IMR-90 (cell line): ENCODE results near the gene EFEMP1. TPM values are rescaled to one million over a fixed set of nuclear protein-coding genes. Genes with fewer than 3 reads are reported as not detected.

Experiments
- ATAC-seq: fragments of 200-7000 bp; cut with Tn5 transposase; 2 replicates; pipeline ENCODE4 v1.9.1; 2020; ENCODE audit warnings: low read depth, mild to moderate bottlenecking, moderate library complexity
- BruUV-seq: library from RNA; stranded (reverse); fragments of 400-500 nt; replicated peaks from 2 replicates; lab custom pipeline; 2021; lab: Mats Ljungman, UMichigan
- CTCF ChIA-PET: fragments of 300-600 bp; formaldehyde crosslinking; extraction: SDS; loops from one replicate; lab custom pipeline; 2021; ENCODE audit warnings: antibody characterized with exemption; lab: Yijun Ruan, JAX
- POLR2A ChIA-PET: fragments of 300-600 bp; sonication (Branson Sonifier 250); formaldehyde crosslinking; loops from one replicate; lab custom pipeline; 2022; ENCODE audit warnings: antibody characterized with exemption; ENCODE audit not compliant: unreplicated experiment; lab: Charles Lee
- DNase-seq: peaks from one replicate; pipeline ENCODE4 v3.0.0; 2013
- H2AFZ ChIP-seq: replicated peaks from 2 replicates; pipeline ENCODE3; 2013; ENCODE audit warnings: low read length, mild to moderate bottlenecking; ENCODE audit not compliant: poor library complexity
- H2AK5ac ChIP-seq: 2 replicates; pipeline ENCODE4 v1.6.1; 2013; ENCODE audit warnings: low read depth, low read length, inconsistent platforms
- H2AK9ac ChIP-seq: replicated peaks from 2 replicates; pipeline ENCODE3; 2013; ENCODE audit warnings: mild to moderate bottlenecking, low read depth, low read length, moderate library complexity; ENCODE audit not compliant: poor library complexity
- H2BK120ac ChIP-seq: 2 replicates; pipeline ENCODE4 v1.6.1; 2013; ENCODE audit warnings: low read depth, low read length, inconsistent platforms
- H2BK15ac ChIP-seq: 3 replicates; pipeline ENCODE4 v1.6.1; 2013; ENCODE audit warnings: low read depth, low read length, inconsistent platforms
- H2BK20ac ChIP-seq: 2 replicates; pipeline ENCODE4 v1.6.1; 2013; ENCODE audit warnings: low read depth, mild to moderate bottlenecking, inconsistent platforms, low read length, moderate library complexity
- H2BK5ac ChIP-seq: 2 replicates; pipeline ENCODE4 v1.6.1; 2013; ENCODE audit warnings: mild to moderate bottlenecking, low read depth, low read length, inconsistent platforms; ENCODE audit not compliant: poor library complexity, severe bottlenecking
- H3K14ac ChIP-seq: replicated peaks from 2 replicates; pipeline ENCODE4 v1.6.1; 2013; ENCODE audit warnings: low read depth, low read length, inconsistent platforms
- H3K18ac ChIP-seq: 2 replicates; pipeline ENCODE4 v1.6.1; 2013; ENCODE audit warnings: low read depth, low read length, control low read depth
- H3K23ac ChIP-seq: 2 replicates; pipeline ENCODE4 v1.6.1; 2013; ENCODE audit warnings: low read depth, low read length, inconsistent platforms
- H3K27ac ChIP-seq: 2 replicates; pipeline ENCODE4 v1.5.1; 2013; ENCODE audit warnings: mild to moderate bottlenecking, control low read depth, low read length; ENCODE audit not compliant: insufficient read depth
- H3K27me3 ChIP-seq: 2 replicates; pipeline ENCODE4 v1.6.1; 2013; ENCODE audit warnings: low read length; ENCODE audit not compliant: control insufficient read depth, insufficient read depth
- H3K36me3 ChIP-seq: 2 replicates; pipeline ENCODE4 v1.6.1; 2013; ENCODE audit warnings: low read length, mixed read lengths; ENCODE audit not compliant: control insufficient read depth, insufficient read depth
- H3K4ac ChIP-seq: 2 replicates; pipeline ENCODE4 v1.6.1; 2013; ENCODE audit warnings: low read depth, low read length, inconsistent platforms
- H3K4me1 ChIP-seq: 2 replicates; pipeline ENCODE4 v1.6.1; 2013; ENCODE audit warnings: low read length, mixed read lengths; ENCODE audit not compliant: control insufficient read depth, insufficient read depth
- H3K4me2 ChIP-seq: 2 replicates; pipeline ENCODE4 v1.6.1; 2013; ENCODE audit warnings: low read depth, mild to moderate bottlenecking, control low read depth, low read length, moderate library complexity
- H3K4me3 ChIP-seq: 2 replicates; pipeline ENCODE4 v1.5.1; 2013; ENCODE audit warnings: low read depth, mild to moderate bottlenecking, control low read depth, low read length, moderate library complexity; ENCODE audit not compliant: insufficient read depth
- H3K56ac ChIP-seq: 2 replicates; pipeline ENCODE4 v1.6.1; 2013; ENCODE audit warnings: low read length, inconsistent platforms; ENCODE audit not compliant: insufficient read depth; ENCODE audit errors: extremely low read depth
- H3K79me1 ChIP-seq, 2 experiments: 2 replicates each; pipeline ENCODE4 v1.6.1; 2013; ENCODE audit warnings: low read length in 2 of 2, inconsistent platforms in 1 of 2, low read depth in 1 of 2
- H3K9ac ChIP-seq: 2 replicates; pipeline ENCODE4 v1.6.1; 2013; ENCODE audit warnings: low read depth, low read length, control low read depth
- H3K9me1 ChIP-seq: 2 replicates; pipeline ENCODE4 v1.6.1; 2013; ENCODE audit warnings: low read length, inconsistent platforms; ENCODE audit not compliant: insufficient read depth
- H3K9me3 ChIP-seq: 2 replicates; pipeline ENCODE4 v1.6.1; 2013; ENCODE audit warnings: low read length; ENCODE audit not compliant: control insufficient read depth, insufficient read depth
- H4K20me1 ChIP-seq: 2 replicates; pipeline ENCODE4 v1.6.1; 2013; ENCODE audit warnings: low read length, inconsistent platforms; ENCODE audit not compliant: insufficient read depth
- H4K5ac ChIP-seq: 2 replicates; pipeline ENCODE4 v1.6.1; 2013; ENCODE audit warnings: mild to moderate bottlenecking, low read depth, low read length, control low read depth
- H4K8ac ChIP-seq, 2 experiments: 2 replicates each; pipeline ENCODE4 v1.6.1; 2013; ENCODE audit warnings: low read depth in 2 of 2, low read length in 2 of 2, control low read depth in 1 of 2, inconsistent platforms in 1 of 2
- H4K91ac ChIP-seq: 2 replicates; pipeline ENCODE4 v1.6.1; 2013; ENCODE audit warnings: low read depth, low read length, inconsistent platforms; ENCODE audit not compliant: insufficient read depth
- CEBPB ChIP-seq: IDR thresholded peaks from 2 replicates; pipeline ENCODE4 v1.6.1; 2012; ENCODE audit warnings: low read depth, low read length, improper control_type of control experiment
- MXI1 ChIP-seq: IDR thresholded peaks from 2 replicates; pipeline ENCODE4 v1.6.1; 2012; ENCODE audit warnings: low read depth, mild to moderate bottlenecking, low read length, moderate library complexity, borderline replicate concordance
- RAD21 ChIP-seq: IDR thresholded peaks from 2 replicates; pipeline ENCODE4 v1.6.1; 2012; ENCODE audit warnings: low read length, improper control_type of control experiment
- SMC3 ChIP-seq: fragments of 150-350 bp; IDR thresholded peaks from 2 replicates; pipeline ENCODE4 v1.6.1; 2016; ENCODE audit warnings: low read depth, mild to moderate bottlenecking, antibody characterized with exemption, low read length, moderate library complexity
- USF2 ChIP-seq: fragments of 150-350 bp; IDR thresholded peaks from 2 replicates; pipeline ENCODE4 v1.6.1; 2017; ENCODE audit warnings: mild to moderate bottlenecking, antibody characterized with exemption, low read length, low read depth
- WGBS, 2 experiments: methylation state at CpG; one replicate each; pipeline versions ENCODE4 v1.1.5 to v1.1.7; 2013; ENCODE audit warnings: missing lambda C conversion rate in 2 of 2; ENCODE audit not compliant: insufficient read length in 1 of 2; ENCODE audit errors: extremely low coverage in 2 of 2; 5-methylcytosine and 5-hydroxymethylcytosine counted together
- dilution Hi-C: fragments of 300-500 bp; cut with HindIII; formaldehyde crosslinking; loops from one replicate; pipeline ENCODE4 v1.14.3; 2018; ENCODE audit warnings: low sequenced_read_pairs; ENCODE audit not compliant: unreplicated experiment
- in situ Hi-C: fragments of 300-500 bp; cut with MboI; formaldehyde crosslinking; loops from 3 replicates; pipeline ENCODE4 v1.14.3; 2019; ENCODE audit warnings: low sequenced_read_pairs, inconsistent platforms, mixed read lengths
- intact Hi-C: fragments of 100-400 bp; cut with micrococcal nuclease; formaldehyde crosslinking; loops from 2 replicates; pipeline ENCODE4 v1.10.0; 2022
- polyA plus RNA-seq, 3 experiments: library from polyadenylated mRNA; depleted of rRNA; stranded (reverse); fragments of >200 nt; gene quantifications; 2 replicates each; pipeline ENCODE4 v1.2.3, GENCODE V29; 2012; ENCODE audit warnings: low replicate concordance in 1 of 3
- total RNA-seq: library from RNA; depleted of rRNA; stranded (reverse); fragments of >200 nt; gene quantifications from 2 replicates; pipeline ENCODE4 v1.2.3, GENCODE V29; 2012

Gene EFEMP1
- total and polyA plus RNA-seq, 2 of the 4 experiments (the other 2 are of a cell fraction): 214 to 219 TPM

- no peak overlapping the region for H3K4me2 ChIP-seq
- no peak overlapping the region for H2AFZ ChIP-seq
- H2BK5ac ChIP-seq: peak overlapping the region; percentile 97
- peak overlapping the region; percentile 69 for H3K23ac ChIP-seq
- H3K27me3 ChIP-seq: no peaks in the 10 kb centered on the region
- in situ Hi-C loops (no loop called here), dilution Hi-C loops (no loop called here), intact Hi-C loops (loop anchor here (2.0 kb wide), 1 partner anchor 21 kb away; no protein-coding TSS in a partner anchor)
- peak overlapping the region; percentile 75 for H2BK20ac ChIP-seq
- POLR2A ChIA-PET: no interaction called here
- peak overlapping the region; percentile 40; the same call in 2 of the 3 replicates for H2BK15ac ChIP-seq
- H3K14ac ChIP-seq: peak overlapping the region; percentile 73
- H3K18ac ChIP-seq: peak overlapping the region; percentile 83; the same call in 1 of the 2 replicates
- H3K36me3 ChIP-seq: peaks cover 26% of the 10 kb centered on the region
- peak overlapping the region; percentile 31 to 75 for H4K8ac ChIP-seq
- H3K27ac ChIP-seq: peak overlapping the region; percentile 42; the same call in 1 of the 2 replicates
- no CpG with 5 or more reads among the region's 1 CpG for WGBS, 2 experiments
- peaks cover 20% of the 10 kb centered on the region for H3K9me1 ChIP-seq
- H3K4me3 ChIP-seq: no peak overlapping the region
- CTCF ChIA-PET: interaction anchor here (1.1 kb wide), 1 partner anchor 113 kb away, joined by 3 read pairs; no protein-coding TSS in a partner anchor
- peaks cover 6 to 23% of the 10 kb centered on the region in 2 experiments; a peak in 3 of 4 replicates for H3K79me1 ChIP-seq
- 0 out of 2 replicates have a peak overlapping the region, but pooled peaks have one; percentile 39 for H3K56ac ChIP-seq
- ATAC-seq: no peak
- H2AK9ac ChIP-seq: no peak overlapping the region
- no peak for DNase-seq
- H4K5ac ChIP-seq: peak overlapping the region; percentile 91; the same call in 1 of the 2 replicates
- peak overlapping the region; percentile 64; the same call in 1 of the 2 replicates for H4K91ac ChIP-seq
- no TSS peak for BruUV-seq
- no peak overlapping the region for H3K9ac ChIP-seq
- peak overlapping the region; percentile 36; the same call in 1 of the 2 replicates for H2AK5ac ChIP-seq
- no peaks in the 10 kb centered on the region for H4K20me1 ChIP-seq
- peak overlapping the region; percentile 71 for H2BK120ac ChIP-seq
- no peaks in the 10 kb centered on the region for H3K9me3 ChIP-seq
- peak overlapping the region; percentile 89; the same call in 1 of the 2 replicates for H3K4ac ChIP-seq
- peaks cover 32% of the 10 kb centered on the region for H3K4me1 ChIP-seq
- TF ChIP-seq SMC3 (no peak), CEBPB (no peak), RAD21 (no peak), MXI1 (no peak), USF2 (no peak)
Observed at GRCh38 chr2:55883829-55884228, 39.8 kb downstream of the EFEMP1 start.
